ENCODE data around the gene TMEM132D.

- TF ChIP-seq CTCF (conservative IDR thresholded peaks at IDR 0.05; ENCODE audit: low read depth, low read length) (no peak), EZH2 (IDR thresholded peaks at IDR 0.05; ENCODE audit: borderline replicate concordance, low read depth, low read length, poor library complexity, severe bottlenecking) (no peak)
Observed at GRCh38 chr12:129481921-129482320, 421.9 kb downstream of the TMEM132D start.
